IPS-NIHi7 (cell line): ENCODE results near the gene INIP.
A peak's percentile ranks its signal among the peaks of the same experiment; 100 is the strongest.
"Not testable (repeated sequence)": the region's sequence is repeated elsewhere in the genome, so short reads cannot be mapped to it uniquely, and the experiment has no call there.

Experiments
- DNase-seq: peaks from one replicate; pipeline ENCODE4 v3.0.0; 2012; ENCODE audit warnings: mixed read lengths; ENCODE audit errors: extremely low spot score

INIP gene

DNA sequence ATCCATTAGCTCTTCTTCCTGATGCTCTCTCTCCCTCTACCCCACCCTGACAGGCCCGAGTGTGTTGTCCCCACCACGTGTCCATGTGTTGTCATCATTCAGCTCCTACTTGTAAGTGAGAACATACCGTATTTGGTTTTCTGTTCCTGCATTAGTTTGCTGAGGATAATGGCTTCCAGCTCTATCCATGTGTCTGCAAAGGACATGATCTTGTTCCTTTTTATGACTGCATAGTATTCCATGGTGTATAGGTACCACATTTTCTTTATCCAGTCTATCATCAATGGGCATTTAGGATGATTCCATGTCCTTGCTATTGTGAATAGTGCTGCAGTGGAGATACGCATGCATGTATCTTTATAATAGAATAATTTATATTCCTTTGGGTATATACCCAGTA lies 44.7 kb downstream of the INIP start:
- DNase-seq: not testable (repeated sequence)

DNA sequence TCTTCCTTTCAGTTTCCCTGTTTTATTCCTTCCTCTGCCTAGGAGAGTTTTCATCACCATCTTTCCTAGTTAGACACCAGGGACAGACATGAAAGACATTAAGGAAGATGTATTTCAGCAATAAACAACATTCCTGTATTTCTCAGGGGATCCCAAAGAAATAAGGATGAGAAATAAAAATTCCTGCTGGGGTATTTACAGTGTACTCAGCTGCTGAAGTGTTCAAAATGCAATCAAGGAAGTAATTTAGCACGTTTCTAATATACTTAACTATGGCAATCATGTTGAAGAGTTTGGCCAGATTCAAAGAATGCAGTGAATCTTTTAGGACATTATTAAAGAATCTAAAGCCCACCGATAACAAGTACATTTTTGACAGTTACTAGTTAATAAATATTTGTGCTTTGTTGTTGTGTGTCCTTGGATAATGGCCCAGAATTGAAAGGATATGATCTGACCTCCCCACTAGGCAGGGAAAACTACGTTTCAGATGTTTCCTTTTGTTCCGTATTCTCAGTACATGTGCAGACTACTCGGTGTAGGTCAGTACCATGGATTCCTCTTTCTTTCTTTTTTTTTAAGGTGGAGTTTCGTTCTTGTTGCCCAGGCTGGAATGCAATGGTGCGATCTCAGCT lies 46.8 kb downstream of the INIP start:
- DNase-seq: no peak

DNA sequence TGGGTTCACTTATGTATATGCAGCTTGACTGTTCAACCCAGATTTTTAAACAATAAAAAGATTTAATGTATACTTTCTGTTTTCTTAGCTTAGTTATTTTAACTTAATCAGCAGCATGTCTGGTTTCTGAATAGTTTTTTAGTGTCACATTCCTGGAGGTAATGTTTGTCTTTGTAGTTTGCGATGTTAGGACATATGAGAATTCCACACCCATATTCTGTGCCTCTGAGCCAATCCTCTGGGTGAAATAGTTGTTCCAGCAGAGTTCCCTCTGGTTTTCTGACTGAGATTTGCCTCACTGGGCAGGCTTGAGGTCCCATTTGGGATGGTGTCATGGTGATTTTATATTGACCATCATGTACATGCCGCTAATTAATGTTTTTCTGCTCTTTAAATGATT lies 48.6 kb downstream of the INIP start:
- DNase-seq: no peak

DNA sequence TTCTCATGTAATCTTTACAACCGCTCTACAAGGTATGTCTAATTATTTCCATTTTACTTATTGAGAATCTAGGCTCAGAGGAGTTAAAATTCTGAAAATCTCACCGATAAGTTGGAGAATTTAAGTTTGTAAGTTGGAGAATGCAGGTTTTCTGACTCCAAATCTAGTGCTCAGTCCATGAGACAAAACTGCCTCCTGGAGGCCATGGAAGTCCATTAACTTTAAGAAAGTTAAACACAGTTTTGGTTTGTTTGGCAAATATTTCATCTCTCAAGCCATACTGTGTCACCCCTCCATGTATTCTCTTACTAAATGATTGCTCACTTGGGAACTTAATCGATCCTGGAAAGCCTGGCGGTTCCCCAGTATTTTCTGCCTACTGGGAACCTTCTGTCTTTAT lies 52.6 kb downstream of the INIP start:
- DNase-seq: no peak

GRCh38 chr9:112664531-112664930 lies 53.4 kb downstream of the INIP start:
- DNase-seq: no peak

DNA sequence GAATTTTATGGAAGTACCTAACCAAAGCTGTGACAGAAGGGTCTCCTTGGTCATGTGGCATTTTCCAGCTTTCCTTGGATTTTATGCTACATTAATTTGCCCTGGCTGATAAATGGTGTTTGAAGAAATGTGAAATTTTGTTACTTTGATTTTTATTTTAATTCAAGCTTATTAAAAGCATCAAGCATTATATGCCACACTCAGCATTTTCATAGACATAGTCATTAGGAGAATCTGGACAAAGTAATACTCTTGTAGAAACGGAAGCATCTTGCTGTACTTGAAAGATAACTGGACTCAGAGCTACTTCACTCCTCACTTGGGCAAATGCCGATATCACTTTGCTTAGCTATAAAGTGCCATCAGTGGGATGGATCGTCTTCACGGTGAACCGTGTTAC lies 54.2 kb downstream of the INIP start:
- no peak for DNase-seq

DNA sequence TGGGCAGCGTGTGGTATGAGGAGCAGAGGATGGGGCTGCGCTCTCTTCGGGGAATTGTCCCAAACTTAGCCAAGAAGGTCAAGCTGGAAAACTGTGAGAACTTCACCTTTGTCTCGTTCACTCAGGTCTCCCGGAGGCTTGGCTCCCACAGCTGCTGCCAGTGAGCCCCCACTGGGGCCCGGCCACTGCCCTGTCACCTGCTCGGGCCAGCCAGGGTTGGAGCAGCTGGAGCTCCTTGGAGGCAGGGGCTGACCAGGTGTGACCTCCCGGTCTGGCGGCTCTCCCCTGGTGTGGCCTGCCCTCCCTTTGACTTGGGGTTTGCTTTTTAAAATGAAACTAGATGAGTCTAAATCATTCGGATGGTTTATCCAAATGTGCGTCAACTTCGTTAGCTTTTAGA lies 58.0 kb downstream of the INIP start:
- DNase-seq: no peak

DNA sequence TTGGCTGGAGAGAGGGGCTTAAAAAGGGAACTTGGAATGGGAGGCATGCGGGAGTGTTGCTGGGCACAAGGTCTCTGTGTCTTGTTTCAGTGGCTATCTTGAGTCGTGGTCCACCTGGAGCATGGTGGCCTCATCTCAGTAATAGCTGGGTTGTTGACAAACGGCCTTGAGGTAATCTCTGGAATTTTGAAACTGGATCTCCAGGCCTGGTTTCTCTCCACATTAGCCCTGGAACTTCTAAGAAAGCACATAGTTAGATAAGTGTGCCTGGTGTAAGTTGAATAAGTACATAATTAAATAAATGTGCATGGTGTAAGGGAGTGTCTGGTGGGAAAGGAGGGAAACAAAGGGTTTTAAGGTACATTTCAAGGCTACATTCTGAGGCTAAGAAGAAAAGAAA lies 62.2 kb downstream of the INIP start:
- no peak for DNase-seq

- peak; percentile 57 for DNase-seq
Measured at GRCh38 chr9:112654282-112654681, 63.6 kb downstream of the INIP start.

DNA sequence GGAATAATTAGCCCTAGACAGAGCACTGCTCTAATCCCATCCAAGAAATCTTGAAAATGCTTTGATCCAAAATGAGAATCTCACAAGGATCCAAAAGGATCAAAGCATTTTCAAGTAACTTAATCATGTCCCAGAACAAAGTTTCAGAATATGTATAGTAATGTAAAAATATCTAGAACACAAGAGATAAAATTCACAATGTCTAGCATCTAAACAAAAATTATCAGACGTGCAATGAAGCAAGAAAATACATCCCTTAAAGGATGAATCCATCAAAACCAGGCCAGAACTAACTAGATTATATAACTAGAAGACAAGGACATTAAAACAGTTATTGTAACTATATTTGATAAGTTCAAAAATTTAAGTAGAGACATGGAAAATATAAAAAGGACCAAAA lies 69.3 kb downstream of the INIP start:
- DNase-seq: no peak

DNA sequence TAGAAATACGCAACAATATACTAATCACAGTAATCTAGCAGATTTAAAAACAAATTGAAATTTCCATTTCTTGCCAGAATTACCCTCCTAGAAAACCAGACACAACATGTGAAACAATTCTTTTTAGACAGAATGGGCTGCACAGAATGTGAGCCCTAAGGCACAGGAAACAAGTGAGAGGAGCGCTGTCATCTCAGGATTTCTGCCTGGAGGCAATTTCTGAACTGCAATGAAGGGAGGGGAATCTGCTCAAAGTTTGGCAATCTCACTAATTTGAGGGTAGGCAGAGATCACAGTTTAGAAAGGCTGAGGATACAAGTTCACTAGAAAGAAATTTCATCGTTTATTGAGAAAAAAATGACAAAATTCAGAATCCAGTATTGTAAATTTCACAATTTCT lies 70.3 kb downstream of the INIP start:
- DNase-seq: no peak

GRCh38 chr9:112642126-112642525 lies 75.8 kb downstream of the INIP start:
- no peak for DNase-seq

DNA sequence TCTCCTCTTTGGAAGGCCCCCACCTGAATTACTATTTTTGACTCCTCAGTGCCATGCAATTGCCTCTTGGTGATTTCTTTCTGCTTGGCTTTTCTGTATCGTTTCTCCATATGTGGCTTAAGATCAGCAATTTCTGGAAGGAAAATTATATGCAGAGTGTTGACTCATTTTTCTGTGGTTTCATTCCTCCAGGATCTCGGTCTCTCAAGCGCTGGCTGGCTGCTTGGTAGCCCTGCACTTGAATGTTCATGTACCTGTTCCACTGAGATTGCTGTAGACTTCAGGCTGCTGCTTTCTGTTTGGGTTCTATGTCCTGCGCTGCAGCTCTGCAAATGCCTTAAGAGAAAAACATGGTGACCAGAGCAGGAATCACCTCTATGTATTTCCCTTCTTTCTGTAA lies 77.6 kb downstream of the INIP start:
- no peak for DNase-seq
